ENCODE results near the gene GALNT17.

- TF ChIP-seq POLR2AphosphoS5 (IDR thresholded peaks at IDR 0.05; ENCODE audit: low read depth, low read length): no peak
- TF ChIP-seq REST (IDR thresholded peaks at IDR 0.05; ENCODE audit: insufficient read depth in 1 of 2, low read depth in 2 of 2, low read length in 2 of 2): no peak
- TF ChIP-seq TAF1 (IDR thresholded peaks at IDR 0.05; ENCODE audit: borderline replicate concordance, insufficient read depth, low read length): no peak
- no peak for TF ChIP-seq SIN3A (IDR thresholded peaks at IDR 0.05; ENCODE audit: borderline replicate concordance, insufficient read depth, low read length)
Measured at GRCh38 chr7:71221049-71221448, 89.1 kb downstream of the GALNT17 start.
